Right lobe of liver (tissue), 4 donors: ENCODE measurements around the gene PCNX4.

ENCODE experiments used
- CTCF ChIP-seq, 4 donors: fragments of 200-600 bp in 3 of 4; fragments of 450-650 bp in 1 of 4; IDR thresholded peaks; one replicate each; pipeline versions ENCODE4 v1.5.1 to v1.8.0; 2016 to 2022; ENCODE audit warnings: antibody characterized with exemption in 4 of 4, mild to moderate bottlenecking in 2 of 4
- POLR2A ChIP-seq: fragments of 450-650 bp; IDR thresholded peaks from one replicate; pipeline ENCODE4 v1.6.1; 2017; ENCODE audit warnings: antibody characterized with exemption, mild to moderate bottlenecking
- donor health status: DM: no; HTN: no; CAD: no.
- donor health status: DM: no; HTN: no; CAD: no.
- donor health status: DM: no; HTN: yes; CAD: no.

- TF ChIP-seq CTCF (IDR thresholded peaks at IDR 0.05) = no peak
- TF ChIP-seq POLR2A = no peak
These were observed 87.7 kb downstream of the PCNX4 start for GRCh38 chr14:60179431-60179869.
